ENCODE results near the gene ERCC6L2. TPM values are rescaled to one million over a fixed set of nuclear protein-coding genes. Genes with fewer than 3 reads are reported as not detected.

The ERCC6L2 gene
- total and polyA plus RNA-seq, 2 donors (not counting 3 experiments of a cell fraction or from before 2014, with no cell fraction given), result 4.7 to 31.8 TPM

GRCh38 chr9:95999390-95999789 is 123.9 kb downstream of the ERCC6L2 start:
- dilution Hi-C loops (cut with MboI; ENCODE audit: extremely low pct_ligation_motif_present, low sequenced_read_pairs) (no loop called here), intact Hi-C loops (cut with micrococcal nuclease) (no loop called here)
- Histone ChIP-seq H3K4me1 (ENCODE audit: control insufficient read depth, extremely low read depth, insufficient read depth, low read length) (no peaks in the 10 kb centered on the region), H3K9me3 (replicated peaks; ENCODE audit: control insufficient read depth, insufficient read depth, low read length) (no peaks in the 10 kb centered on the region), H3K4me3 (replicated peaks in 1 of 3; ENCODE audit: insufficient read depth in 1 of 3, low read depth in 1 of 3, low read length in 3 of 3) (no peak overlapping the region), H3K27ac (ENCODE audit: insufficient read depth, low read depth, low read length) (no peak overlapping the region), H3K9me1 (replicated peaks; ENCODE audit: control insufficient read depth, extremely low read depth, insufficient read depth, low read length) (no peaks in the 10 kb centered on the region), H3K27me3 (ENCODE audit: control insufficient read depth in 2 of 2, insufficient read depth in 2 of 2, low read length in 2 of 2) (no peaks in the 10 kb centered on the region), H4K20me1 (replicated peaks; ENCODE audit: control insufficient read depth, extremely low read depth, insufficient read depth, low read length) (no peaks in the 10 kb centered on the region), H3K36me3 (ENCODE audit: control insufficient read depth in 2 of 2, extremely low read depth in 1 of 2, insufficient read depth in 2 of 2, low read length in 2 of 2) (no peaks in the 10 kb centered on the region), H3K4me2 (ENCODE audit: insufficient read depth, low read length) (no peak overlapping the region), H3K9ac (replicated peaks; ENCODE audit: extremely low read depth, insufficient read depth, low read length) (no peak overlapping the region), H2AFZ (ENCODE audit: low read depth, low read length) (no peak overlapping the region), H3K79me2 (ENCODE audit: control insufficient read depth, insufficient read depth, low read length) (no peaks in the 10 kb centered on the region)
- TF ChIP-seq POLR2A (IDR thresholded peaks at IDR 0.05; ENCODE audit: low read depth, low read length) (no peak), MYC (IDR thresholded peaks at IDR 0.05; ENCODE audit: low read depth, low read length) (no peak), GATA2 (IDR thresholded peaks at IDR 0.05; ENCODE audit: insufficient read depth, insufficient read length, low read depth, low read length) (no peak), JUN (IDR thresholded peaks at IDR 0.05; ENCODE audit: borderline replicate concordance, insufficient read depth, insufficient read length, low read depth) (no peak), EZH2 (IDR thresholded peaks at IDR 0.05; ENCODE audit: borderline replicate concordance, low read depth, low read length, severe bottlenecking) (no peak), POLR2AphosphoS5 (IDR thresholded peaks at IDR 0.05; ENCODE audit: insufficient read depth, low read depth, low read length) (no peak), FOS (IDR thresholded peaks at IDR 0.05; ENCODE audit: borderline replicate concordance, insufficient read depth, low read length) (no peak)
- TF ChIP-seq, protein P1, sequence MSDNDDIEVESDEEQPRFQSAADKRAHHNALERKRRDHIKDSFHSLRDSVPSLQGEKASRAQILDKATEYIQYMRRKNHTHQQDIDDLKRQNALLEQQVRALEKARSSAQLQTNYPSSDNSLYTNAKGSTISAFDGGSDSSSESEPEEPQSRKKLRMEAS (IDR thresholded peaks at IDR 0.05; ENCODE audit: insufficient read depth, insufficient read length), result no peak
- TF ChIP-seq, protein P2, sequence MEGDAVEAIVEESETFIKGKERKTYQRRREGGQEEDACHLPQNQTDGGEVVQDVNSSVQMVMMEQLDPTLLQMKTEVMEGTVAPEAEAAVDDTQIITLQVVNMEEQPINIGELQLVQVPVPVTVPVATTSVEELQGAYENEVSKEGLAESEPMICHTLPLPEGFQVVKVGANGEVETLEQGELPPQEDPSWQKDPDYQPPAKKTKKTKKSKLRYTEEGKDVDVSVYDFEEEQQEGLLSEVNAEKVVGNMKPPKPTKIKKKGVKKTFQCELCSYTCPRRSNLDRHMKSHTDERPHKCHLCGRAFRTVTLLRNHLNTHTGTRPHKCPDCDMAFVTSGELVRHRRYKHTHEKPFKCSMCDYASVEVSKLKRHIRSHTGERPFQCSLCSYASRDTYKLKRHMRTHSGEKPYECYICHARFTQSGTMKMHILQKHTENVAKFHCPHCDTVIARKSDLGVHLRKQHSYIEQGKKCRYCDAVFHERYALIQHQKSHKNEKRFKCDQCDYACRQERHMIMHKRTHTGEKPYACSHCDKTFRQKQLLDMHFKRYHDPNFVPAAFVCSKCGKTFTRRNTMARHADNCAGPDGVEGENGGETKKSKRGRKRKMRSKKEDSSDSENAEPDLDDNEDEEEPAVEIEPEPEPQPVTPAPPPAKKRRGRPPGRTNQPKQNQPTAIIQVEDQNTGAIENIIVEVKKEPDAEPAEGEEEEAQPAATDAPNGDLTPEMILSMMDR (IDR thresholded peaks at IDR 0.05; ENCODE audit: extremely low read depth in 1 of 2, insufficient read depth in 1 of 2, low read depth in 1 of 2, low read length in 2 of 2), result no peak
- no peak for DNase-seq (ENCODE audit: low read depth, low spot score)
- ChIA-PET CTCF (interaction anchor here (0.7 to 1.0 kb wide), 2 partner anchors 8 to 30 kb away, joined by 3 read pairs; no protein-coding TSS in a partner anchor), POLR2A (no interaction called here)
- no TSS peak for BruUV-seq (replicated peaks)
- no peak for FAIRE-seq
